Measurements from ENCODE around the gene SERINC2.
"Not testable (repeated sequence)": the region's sequence is repeated elsewhere in the genome, so short reads cannot be mapped to it uniquely, and the experiment has no call there.

Gene SERINC2

DNA sequence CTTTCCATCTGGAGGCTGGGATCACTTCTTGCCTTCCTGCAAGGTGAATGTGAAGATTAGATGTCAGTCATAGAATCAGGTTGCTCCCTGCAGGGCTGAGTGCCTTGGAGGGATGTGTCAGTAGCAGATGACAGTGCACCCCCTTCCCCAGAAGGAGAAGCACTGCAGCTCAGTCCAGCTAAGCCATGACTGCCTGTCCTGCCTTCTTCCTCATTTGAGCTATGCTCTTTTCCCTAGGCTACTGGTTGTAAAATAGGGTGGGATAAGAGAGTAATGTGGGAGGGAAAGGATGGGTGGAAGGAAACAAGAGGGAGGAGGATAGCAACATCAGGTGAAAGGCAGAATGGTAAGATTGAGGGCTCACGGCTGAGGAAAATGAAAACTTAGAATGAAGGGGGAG lies 29.0 kb upstream of the SERINC2 start:
- no peak for DNase-seq (ENCODE audit: low read depth in 2 of 2, low spot score in 1 of 2)

DNA sequence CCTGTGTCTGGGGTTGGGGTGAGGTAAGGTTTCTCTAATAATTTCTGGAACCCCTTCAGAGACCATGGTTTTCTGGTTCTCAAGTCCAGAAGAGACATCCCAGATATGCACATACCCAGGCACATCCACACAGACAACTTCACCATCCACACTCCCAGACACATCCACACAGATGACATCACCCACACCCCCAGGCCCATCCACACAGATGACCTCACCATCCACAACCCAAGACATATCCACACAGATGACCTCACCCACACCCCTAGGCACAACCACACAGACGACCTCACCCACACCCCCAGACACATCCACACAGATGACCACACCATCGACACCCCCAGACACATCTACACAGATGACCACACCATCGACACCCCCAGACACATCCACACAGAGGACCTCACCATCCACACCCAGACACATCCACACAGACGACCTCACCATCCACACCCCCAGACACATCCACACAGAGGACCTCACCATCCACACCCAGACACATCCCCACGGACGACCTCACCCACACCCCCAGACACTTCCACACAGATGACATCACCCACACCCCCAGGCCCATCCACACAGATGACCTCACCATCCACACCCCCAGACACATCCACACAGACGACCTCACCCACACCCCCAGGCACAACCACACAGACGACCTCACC lies 26.3 kb upstream of the SERINC2 start:
- DNase-seq (ENCODE audit: low read depth in 2 of 2, low spot score in 1 of 2), result not testable (repeated sequence)

DNA sequence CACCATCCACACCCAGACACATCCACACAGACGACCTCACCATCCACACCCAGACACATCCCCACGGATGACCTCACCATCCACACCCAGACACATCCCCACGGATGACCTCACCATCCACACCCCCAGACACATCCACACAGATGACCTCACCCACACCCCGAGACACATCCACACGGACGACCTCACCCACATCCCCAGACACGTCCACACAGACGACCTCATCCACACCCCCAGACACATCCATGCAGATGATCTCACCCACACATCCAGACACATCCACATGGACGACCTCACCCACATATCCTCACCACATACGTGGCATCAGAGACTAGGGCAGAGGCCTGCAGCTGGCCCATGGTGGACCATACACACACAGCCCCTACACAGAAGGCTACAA lies 25.4 kb upstream of the SERINC2 start:
- no peak for DNase-seq (ENCODE audit: low read depth in 2 of 2, low spot score in 1 of 2)

- no peak for DNase-seq (ENCODE audit: low read depth in 2 of 2, low spot score in 1 of 2)
Measured at GRCh38 chr1:31389616-31390015, 23.4 kb upstream of the SERINC2 start.

- DNase-seq (ENCODE audit: low read depth in 2 of 2, low spot score in 1 of 2), result no peak
Measured at GRCh38 chr1:31390071-31390470, 22.9 kb upstream of the SERINC2 start.

DNA sequence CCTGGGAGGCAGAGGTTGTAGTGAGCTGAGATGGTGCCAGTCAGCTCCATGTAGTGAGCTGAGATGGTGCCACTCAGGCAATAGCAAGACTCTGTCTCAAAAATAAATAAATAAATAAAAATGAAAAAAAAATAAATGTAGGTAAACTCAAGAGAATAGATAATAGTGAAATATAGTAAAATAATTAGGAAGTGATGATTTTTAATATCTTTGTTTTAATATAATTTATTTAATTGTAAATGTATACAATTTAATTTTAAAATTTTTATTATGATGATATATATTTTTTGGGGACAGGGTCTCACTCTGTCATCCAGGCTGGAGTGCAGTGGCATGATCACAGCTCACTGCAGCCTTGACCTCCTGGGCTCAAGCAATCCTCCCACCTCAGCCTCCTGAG lies 19.6 kb upstream of the SERINC2 start:
- DNase-seq (ENCODE audit: low read depth in 2 of 2, low spot score in 1 of 2), result no peak

DNA sequence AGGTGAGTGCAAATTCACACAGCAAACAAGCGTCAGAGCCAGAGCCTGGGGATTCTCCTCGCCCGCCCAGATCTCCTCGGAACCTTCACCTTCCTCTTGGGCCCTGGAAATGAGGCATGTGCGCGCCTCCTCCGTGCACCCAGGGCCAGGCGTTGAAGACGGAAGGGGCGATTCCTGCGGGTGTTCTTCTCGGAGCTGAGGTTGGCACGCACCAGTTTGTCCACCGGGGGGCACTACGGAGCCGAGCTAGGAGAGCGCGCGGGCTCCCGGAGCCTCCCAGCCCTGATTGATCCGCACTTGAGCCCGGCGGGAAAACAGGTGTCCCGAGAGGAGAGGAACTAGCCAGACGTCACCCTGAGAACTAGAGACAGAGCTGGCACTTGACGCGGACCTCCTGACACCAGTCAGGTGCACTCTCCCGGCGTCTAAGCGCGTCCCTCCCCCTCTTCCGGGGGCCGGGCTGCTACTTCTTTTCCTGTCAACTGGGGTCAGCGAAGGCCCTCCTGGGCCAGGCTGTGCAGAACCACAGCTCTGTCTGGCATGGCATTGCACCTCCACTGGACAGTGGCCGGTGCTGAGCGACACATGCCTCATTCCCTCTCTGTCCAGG lies 18.3 kb upstream of the SERINC2 start:
- DNase-seq (ENCODE audit: low read depth in 2 of 2, low spot score in 1 of 2), result peak; percentile 41 to 51

DNA sequence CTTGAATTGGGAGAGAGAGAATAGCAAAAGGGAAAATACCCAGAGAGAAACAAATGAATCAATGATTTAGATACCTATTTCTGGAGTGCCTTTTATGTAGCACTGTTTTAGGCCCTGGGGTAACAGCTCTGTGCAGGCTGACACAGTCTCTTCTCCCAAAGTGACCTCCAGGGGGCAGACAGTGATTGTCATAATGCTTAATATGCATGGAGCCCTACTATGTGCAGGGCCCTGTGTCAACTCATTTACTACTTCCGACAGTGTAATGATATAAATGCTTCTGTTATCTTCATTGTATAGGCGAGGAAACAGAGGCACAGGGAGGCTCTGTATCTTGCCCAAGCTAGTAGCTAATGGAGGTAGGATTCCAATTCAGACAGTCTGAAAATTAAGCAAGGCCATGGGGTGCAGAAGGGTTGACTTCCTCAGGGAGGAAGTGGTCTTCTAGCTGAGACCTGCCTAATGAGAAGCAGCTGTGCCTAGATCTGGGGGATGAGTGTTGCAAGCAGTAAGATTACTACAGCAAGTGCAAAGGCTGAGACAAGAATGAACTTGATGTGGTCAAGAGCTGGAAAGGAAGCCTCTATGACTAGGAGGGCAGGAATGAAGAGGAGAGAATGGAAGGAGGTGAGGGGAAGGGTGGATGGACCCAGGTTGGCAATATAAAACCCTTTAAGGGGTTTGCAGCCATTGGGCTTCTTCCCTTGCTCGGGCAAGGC lies 16.2 kb upstream of the SERINC2 start:
- no peak for DNase-seq (ENCODE audit: low read depth in 2 of 2, low spot score in 1 of 2)

DNA sequence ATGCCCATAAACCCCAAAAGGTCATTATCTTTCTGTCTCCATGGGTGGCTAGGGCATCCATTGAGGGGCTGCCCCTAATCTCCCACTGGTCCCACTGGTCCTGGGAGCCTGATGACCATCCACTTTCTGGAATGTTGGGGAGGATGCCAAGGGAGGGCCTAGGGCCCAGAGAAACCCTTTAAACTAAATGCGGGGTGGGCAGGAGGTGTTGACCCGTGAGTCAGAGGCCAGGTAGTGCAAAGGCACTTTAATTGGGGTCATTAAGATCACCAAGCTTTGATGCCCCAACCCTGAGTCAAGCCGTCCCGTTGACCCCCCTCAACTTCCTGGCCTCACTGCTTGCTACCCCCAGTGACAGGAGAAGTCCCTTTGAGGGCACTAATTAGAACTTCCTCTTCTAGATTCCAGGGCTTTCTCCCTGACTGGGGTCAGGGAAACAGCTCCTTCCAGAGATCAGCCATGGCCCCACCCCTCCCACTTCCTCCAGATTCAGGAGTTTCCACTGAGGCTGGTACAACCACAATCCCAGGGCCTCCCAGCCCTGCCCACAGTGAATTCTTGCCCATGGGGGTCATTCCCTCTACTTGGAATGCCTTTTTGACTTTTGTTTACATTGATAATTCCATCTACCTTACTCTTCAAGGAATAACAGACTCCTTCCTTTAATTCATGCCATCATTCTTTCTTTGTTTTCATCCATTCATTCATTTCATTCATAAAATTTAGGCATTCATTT lies 15.5 kb upstream of the SERINC2 start:
- DNase-seq (ENCODE audit: low read depth in 2 of 2, low spot score in 1 of 2), result no peak

DNA sequence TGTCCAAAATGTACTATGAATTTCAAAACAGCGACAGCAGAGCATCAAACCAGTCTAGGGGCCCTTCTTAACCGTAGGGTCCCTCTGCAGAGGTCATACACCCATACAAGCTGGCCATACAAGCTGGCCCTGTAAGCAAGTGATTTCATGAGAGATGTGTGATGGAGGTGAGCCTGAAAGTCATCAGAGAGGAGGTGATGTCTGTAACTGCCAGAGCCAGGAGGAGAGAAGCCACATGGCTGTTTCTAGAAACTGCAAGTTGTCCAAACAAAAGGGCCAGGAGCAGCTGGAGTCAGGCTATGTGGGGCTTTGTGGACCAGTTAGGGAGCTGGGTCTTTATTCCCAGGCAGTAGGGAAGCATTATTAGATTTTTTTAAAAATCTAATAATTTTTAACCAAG lies 14.8 kb upstream of the SERINC2 start:
- DNase-seq (ENCODE audit: low read depth in 2 of 2, low spot score in 1 of 2), result no peak

- DNase-seq (ENCODE audit: low read depth in 2 of 2, low spot score in 1 of 2), result no peak
Measured at GRCh38 chr1:31399976-31400375, 13.0 kb upstream of the SERINC2 start.

- no peak for DNase-seq (ENCODE audit: low read depth in 2 of 2, low spot score in 1 of 2)
Measured at GRCh38 chr1:31400393-31400792, 12.6 kb upstream of the SERINC2 start.

- no peak for DNase-seq (ENCODE audit: low read depth in 2 of 2, low spot score in 1 of 2)
Measured at GRCh38 chr1:31401241-31401640, 11.8 kb upstream of the SERINC2 start.

DNA sequence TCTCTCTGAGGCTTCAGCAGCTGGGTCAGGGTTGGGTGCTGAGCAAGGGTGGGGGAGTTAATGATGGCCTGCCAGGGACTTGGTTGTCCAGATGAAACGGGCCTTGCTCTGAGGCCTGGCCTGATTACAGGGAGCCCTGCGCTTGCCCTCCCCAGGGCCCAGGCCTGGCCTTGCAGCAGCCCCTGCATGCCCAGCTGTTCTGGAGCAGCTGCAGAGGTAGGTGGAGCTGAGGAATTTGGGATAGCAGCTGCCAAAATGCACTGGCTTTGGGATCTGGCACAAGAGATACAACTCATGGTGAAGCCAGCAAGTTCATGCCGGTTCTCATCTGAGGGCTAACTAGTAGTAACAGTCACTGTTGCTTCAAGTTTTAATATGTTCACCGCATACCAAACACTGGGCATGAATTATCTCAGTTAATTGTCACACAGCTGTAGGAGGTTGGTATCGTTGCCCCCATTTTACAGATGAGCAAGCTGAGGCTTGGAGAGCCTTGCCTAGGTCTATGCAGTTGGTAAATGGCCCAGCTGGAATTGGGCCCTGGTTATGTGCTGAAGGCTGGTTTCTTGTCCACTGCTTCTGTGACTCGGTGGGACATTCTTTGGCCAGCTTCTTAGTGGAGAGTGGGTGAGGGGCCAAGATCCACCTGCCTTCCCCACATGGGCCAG lies 7.3 kb upstream of the SERINC2 start:
- no peak for DNase-seq (ENCODE audit: low read depth in 2 of 2, low spot score in 1 of 2)

DNA sequence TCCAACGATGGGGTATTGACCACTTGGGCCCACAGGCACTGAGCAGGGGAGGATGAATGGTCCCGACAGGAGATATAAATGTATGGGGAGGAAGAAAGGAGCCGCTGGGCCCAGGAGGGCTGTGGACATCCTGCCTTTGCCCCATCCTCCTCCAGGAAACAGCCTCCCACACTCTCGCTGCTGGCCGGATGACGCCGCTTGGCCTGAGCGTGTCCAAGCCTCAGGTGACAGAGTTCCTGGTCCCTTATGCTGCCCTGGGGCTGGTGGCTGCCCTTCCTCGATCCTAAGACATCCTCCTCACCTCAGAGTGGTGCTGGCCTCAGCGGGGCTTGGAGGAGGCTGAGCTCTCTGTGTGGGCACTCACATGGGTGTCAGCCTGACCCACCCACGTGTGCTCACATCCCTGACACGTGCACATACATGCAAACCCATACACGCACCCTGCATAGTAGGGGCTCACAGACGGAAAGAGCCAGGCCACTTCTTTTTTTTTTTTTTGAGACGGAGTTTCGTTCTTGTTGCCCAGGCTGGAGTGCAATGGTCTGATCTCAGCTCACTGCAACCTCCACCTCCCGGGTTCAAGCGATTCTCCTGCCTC lies 5.9 kb upstream of the SERINC2 start:
- DNase-seq (ENCODE audit: low read depth in 2 of 2, low spot score in 1 of 2), result no peak

DNA sequence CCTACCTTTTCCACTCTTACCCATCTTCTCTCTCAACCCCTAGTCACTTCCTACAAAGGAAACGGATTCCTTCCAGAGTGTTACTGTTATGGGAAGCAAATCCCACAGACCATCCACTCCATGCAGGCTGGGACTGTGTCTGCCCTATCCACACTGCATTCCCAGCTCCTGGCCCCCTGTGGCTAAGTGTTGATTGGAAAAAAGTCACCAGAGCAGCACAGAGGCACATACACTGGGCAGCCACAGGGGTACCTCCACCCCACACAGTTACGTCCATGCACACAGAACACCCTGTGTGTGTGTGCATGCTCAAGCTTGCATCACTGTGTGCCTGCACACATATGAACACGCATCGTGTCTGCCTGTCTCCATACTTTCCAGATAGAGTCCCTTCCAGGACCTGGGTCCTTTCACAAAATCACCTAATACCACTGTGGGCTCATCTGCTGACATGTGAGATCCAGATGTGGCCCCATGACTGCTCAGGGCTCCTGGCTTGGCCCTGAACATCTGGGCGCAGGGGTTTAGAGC lies 4.2 kb upstream of the SERINC2 start:
- no peak for DNase-seq (ENCODE audit: low read depth in 2 of 2, low spot score in 1 of 2)

DNA sequence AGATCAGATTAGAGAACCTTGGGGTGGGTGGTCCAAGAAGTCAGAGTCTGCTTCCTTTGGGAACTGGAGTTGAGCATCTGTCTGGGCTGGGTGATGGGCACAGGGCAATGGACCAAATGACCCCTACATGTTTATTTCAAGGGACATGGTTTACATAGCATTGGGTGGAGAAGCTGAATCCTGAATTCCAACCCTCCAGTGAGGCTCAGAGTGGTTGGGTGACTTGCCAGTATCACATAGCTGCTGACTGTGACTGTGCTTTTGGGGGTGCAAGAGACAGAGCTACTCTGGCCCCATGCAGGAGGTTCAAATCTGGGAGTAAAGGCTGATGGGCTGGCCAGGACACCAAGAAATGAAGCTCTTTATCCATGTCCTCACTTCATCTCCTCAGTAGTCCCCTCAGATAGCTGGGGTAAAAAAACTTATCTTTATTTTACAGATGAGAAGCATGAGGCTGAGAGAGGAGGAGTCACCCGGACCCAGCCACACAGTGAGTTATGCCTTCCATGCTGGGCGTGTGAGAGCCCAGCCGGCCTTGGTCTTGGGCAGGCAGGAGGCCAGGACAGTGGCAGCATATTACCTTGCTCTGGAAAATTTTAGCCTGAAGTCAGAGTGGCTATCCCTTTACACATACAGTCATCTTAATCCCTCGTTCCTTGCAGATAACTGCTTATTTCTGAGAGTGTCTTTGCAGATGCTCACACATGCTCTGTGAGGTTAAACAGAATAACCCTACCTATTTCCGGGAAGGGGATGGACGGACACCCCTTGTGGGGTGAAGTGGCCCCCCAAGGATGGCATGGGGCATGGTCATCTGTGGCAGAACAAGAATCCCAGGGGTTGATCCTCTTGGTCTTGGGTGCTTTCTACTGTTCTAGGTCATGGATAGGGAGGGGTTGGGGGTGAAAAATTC lies 2.8 kb upstream of the SERINC2 start:
- DNase-seq (ENCODE audit: low read depth in 2 of 2, low spot score in 1 of 2), result no peak

GRCh38 chr1:31410871-31411270 lies 2.1 kb upstream of the SERINC2 start:
- no peak for DNase-seq (ENCODE audit: low read depth in 2 of 2, low spot score in 1 of 2)

DNA sequence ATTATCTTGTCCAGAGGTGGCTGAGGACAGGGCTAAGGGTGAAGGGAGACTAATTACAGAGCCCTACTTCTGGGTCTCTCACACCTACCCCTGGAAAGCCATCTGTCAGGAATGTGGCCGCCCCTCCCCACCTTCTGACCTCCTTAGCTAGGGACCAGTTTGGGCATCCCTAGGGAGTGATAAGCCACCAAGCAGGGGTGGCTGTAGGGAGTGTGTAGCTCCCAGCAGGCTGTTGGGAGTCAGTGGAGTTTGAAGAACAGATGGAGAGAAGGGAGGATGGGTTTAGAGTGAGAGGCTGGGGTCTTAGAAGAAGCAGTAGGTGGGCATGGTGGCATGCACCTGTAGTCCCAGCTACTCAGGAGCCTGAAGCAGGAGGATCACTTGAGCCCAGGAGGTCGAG lies 808 bp upstream of the SERINC2 start:
- DNase-seq (ENCODE audit: low read depth in 2 of 2, low spot score in 1 of 2), result no peak
